H9 (cell line): ENCODE data around the gene FAM76B. TPM values are rescaled to one million over a fixed set of nuclear protein-coding genes. Genes with fewer than 3 reads are reported as not detected.

Source experiments
- DNase-seq: peaks from one replicate; pipeline ENCODE4 v3.0.0-alpha.2; 2017
- H2AFZ ChIP-seq: one replicate; pipeline ENCODE4 v1.6.1; 2013; ENCODE audit warnings: mild to moderate bottlenecking, low read length, control low read depth, moderate library complexity
- H2AK5ac ChIP-seq: 2 replicates; pipeline ENCODE4 v1.6.1; 2013; ENCODE audit warnings: low read length, control low read depth, mixed read lengths; ENCODE audit not compliant: insufficient read length
- H2BK120ac ChIP-seq: one replicate; pipeline ENCODE4 v1.6.1; 2013; ENCODE audit warnings: low read depth, mild to moderate bottlenecking, low read length, control low read depth, inconsistent platforms; ENCODE audit not compliant: poor library complexity, severe bottlenecking
- H2BK12ac ChIP-seq: 2 replicates; pipeline ENCODE4 v1.6.1; 2013; ENCODE audit warnings: low read length, control low read depth, mixed read lengths, low read depth; ENCODE audit not compliant: insufficient read length
- H2BK15ac ChIP-seq: 2 replicates; pipeline ENCODE4 v1.6.1; 2013; ENCODE audit warnings: low read depth, low read length, control low read depth
- H2BK20ac ChIP-seq: one replicate; pipeline ENCODE4 v1.6.1; 2013; ENCODE audit warnings: low read depth, mild to moderate bottlenecking, low read length, control low read depth, inconsistent platforms; ENCODE audit not compliant: poor library complexity, severe bottlenecking
- H2BK5ac ChIP-seq: 2 replicates; pipeline ENCODE4 v1.6.1; 2013; ENCODE audit warnings: low read length, control low read depth, mixed read lengths; ENCODE audit not compliant: insufficient read length
- H3K14ac ChIP-seq: 2 replicates; pipeline ENCODE4 v1.6.1; 2013; ENCODE audit warnings: low read length, control low read depth; ENCODE audit not compliant: insufficient read depth
- H3K18ac ChIP-seq: 2 replicates; pipeline ENCODE4 v1.6.1; 2013; ENCODE audit warnings: low read depth, mild to moderate bottlenecking, mixed read lengths, low read length, control low read depth; ENCODE audit not compliant: insufficient read length
- H3K23ac ChIP-seq: 2 replicates; pipeline ENCODE4 v1.6.1; 2013; ENCODE audit warnings: low read length, control low read depth, mixed read lengths, low read depth; ENCODE audit not compliant: insufficient read length
- H3K23me2 ChIP-seq: 2 replicates; pipeline ENCODE4 v1.6.1; 2013; ENCODE audit warnings: low read depth, mild to moderate bottlenecking, mixed read lengths, low read length, control low read depth; ENCODE audit not compliant: insufficient read length, poor library complexity, severe bottlenecking
- H3K27ac ChIP-seq: 2 replicates; pipeline ENCODE4 v1.5.1; 2013; ENCODE audit warnings: low read length, control low read depth, mixed read lengths, low read depth; ENCODE audit not compliant: insufficient read length
- H3K27me3 ChIP-seq: 2 replicates; pipeline ENCODE4 v1.6.1; 2013; ENCODE audit warnings: low read length, control low read depth, inconsistent platforms; ENCODE audit not compliant: insufficient read depth
- H3K4ac ChIP-seq: 2 replicates; pipeline ENCODE4 v1.6.1; 2013; ENCODE audit warnings: low read depth, mild to moderate bottlenecking, control low read depth, inconsistent platforms, low read length, moderate library complexity
- H3K4me1 ChIP-seq: 2 replicates; pipeline ENCODE4 v1.6.1; 2013; ENCODE audit warnings: low read length, control low read depth, inconsistent platforms; ENCODE audit not compliant: insufficient read depth
- H3K4me2 ChIP-seq: 2 replicates; pipeline ENCODE4 v1.6.1; 2013; ENCODE audit warnings: low read length, control low read depth, mixed read lengths; ENCODE audit not compliant: insufficient read length, insufficient read depth
- H3K56ac ChIP-seq: 2 replicates; pipeline ENCODE4 v1.6.1; 2013; ENCODE audit warnings: low read depth, mild to moderate bottlenecking, mixed read lengths, low read length, control low read depth; ENCODE audit not compliant: insufficient read length
- H3K79me1 ChIP-seq: 2 replicates; pipeline ENCODE4 v1.6.1; 2013; ENCODE audit warnings: low read depth, mild to moderate bottlenecking, moderate library complexity, low read length, control low read depth, inconsistent platforms; ENCODE audit not compliant: insufficient read depth, poor library complexity, severe bottlenecking
- H3K79me2 ChIP-seq: 2 replicates; pipeline ENCODE4 v1.6.1; 2013; ENCODE audit warnings: low read length, control low read depth, inconsistent platforms; ENCODE audit not compliant: insufficient read depth
- H3K9ac ChIP-seq: 2 replicates; pipeline ENCODE4 v1.6.1; 2013; ENCODE audit warnings: low read length, control low read depth, mixed read lengths; ENCODE audit not compliant: insufficient read length; ENCODE audit errors: extremely low read depth
- H3K9me3 ChIP-seq: one replicate; pipeline ENCODE4 v1.6.1; 2013; ENCODE audit warnings: low read depth, low read length, inconsistent platforms; ENCODE audit not compliant: control insufficient read depth
- H3T11ph ChIP-seq: one replicate; pipeline ENCODE4 v1.6.1; 2013; ENCODE audit warnings: mild to moderate bottlenecking, low read length, control low read depth, inconsistent platforms
- H4K20me1 ChIP-seq: one replicate; pipeline ENCODE4 v1.6.1; 2013; ENCODE audit not compliant: control insufficient read depth, insufficient read length, insufficient read depth
- H4K5ac ChIP-seq: 2 replicates; pipeline ENCODE4 v1.6.1; 2013; ENCODE audit warnings: low read depth, mild to moderate bottlenecking, mixed read lengths, low read length, control low read depth; ENCODE audit not compliant: insufficient read length
- H4K8ac ChIP-seq: replicated peaks from 2 replicates; pipeline ENCODE4 v1.6.1; 2013; ENCODE audit warnings: low read length, control low read depth, mixed read lengths, low read depth; ENCODE audit not compliant: insufficient read length
- H4K91ac ChIP-seq: 2 replicates; pipeline ENCODE4 v1.6.1; 2013; ENCODE audit warnings: low read depth, mild to moderate bottlenecking, moderate library complexity, mixed read lengths, low read length, control low read depth; ENCODE audit not compliant: insufficient read length
- H3K27ac Mint-ChIP-seq, 3 experiments: 2 replicates in 2 of 3; 3 replicates in 1 of 3; pipeline ENCODE4 v1.8.0; 2020 to 2021; ENCODE audit warnings: mixed read lengths in 3 of 3, mild to moderate bottlenecking in 1 of 3, moderate library complexity in 1 of 3
- H3K27me3 Mint-ChIP-seq: 2 replicates; pipeline ENCODE4 v1.8.0; 2021; ENCODE audit warnings: low read depth, mild to moderate bottlenecking, moderate library complexity, mixed read lengths
- H3K36me3 Mint-ChIP-seq, 3 experiments: 2 replicates in 2 of 3; 3 replicates in 1 of 3; pipeline ENCODE4 v1.8.0; 2020 to 2021; ENCODE audit warnings: low read depth in 3 of 3, mixed read lengths in 3 of 3; ENCODE audit not compliant: insufficient read depth in 1 of 3
- H3K4me1 Mint-ChIP-seq, 2 experiments: 2 replicates each; pipeline ENCODE4 v1.8.0; 2020; ENCODE audit warnings: mixed read lengths in 2 of 2
- H3K4me3 Mint-ChIP-seq, 2 experiments: 2 replicates in 1 of 2; 3 replicates in 1 of 2; pipeline ENCODE4 v1.8.0; 2020 to 2021; ENCODE audit warnings: mild to moderate bottlenecking in 2 of 2, mixed read lengths in 2 of 2, moderate library complexity in 1 of 2
- H3K9me3 Mint-ChIP-seq, 2 experiments: 2 replicates in 1 of 2; 3 replicates in 1 of 2; pipeline ENCODE4 v1.8.0; 2020; ENCODE audit warnings: mild to moderate bottlenecking in 2 of 2, mixed read lengths in 2 of 2, moderate library complexity in 1 of 2
- CTCF ChIP-seq: fragments of 200-600 bp; sonication (generic); conservative IDR thresholded peaks from 3 replicates; pipeline ENCODE4 v1.8.0; 2021; ENCODE audit warnings: antibody characterized with exemption, mild to moderate bottlenecking
- WGBS: extraction: QIAGEN DNeasy Blood & Tissue Kit; methylation state at CpG from one replicate; pipeline ENCODE4 v1.1.7; 2013; ENCODE audit warnings: missing lambda C conversion rate, low lambda C conversion rate, mixed read lengths; ENCODE audit not compliant: insufficient read length; ENCODE audit errors: extremely low coverage; 5-methylcytosine and 5-hydroxymethylcytosine counted together
- total RNA-seq: library from RNA; stranded (reverse); gene quantifications from 2 replicates; pipeline ENCODE4 v1.2.1, GENCODE V29; 2021

FAM76B gene
- total RNA-seq, 1 experiment from 2014 or later: 31.5 TPM

- H3K27me3 ChIP-seq: no peaks in the 10 kb centered on the region
- WGBS: no CpG with 5 or more reads among the region's 1 CpG
- no peak overlapping the region for H3K9ac ChIP-seq
- H3K9me3 Mint-ChIP-seq: no peaks in the 10 kb centered on the region
- no peak overlapping the region for H4K5ac ChIP-seq
- H3K4me1 Mint-ChIP-seq: no peaks in the 10 kb centered on the region
- H3K27ac Mint-ChIP-seq: no peak overlapping the region
- H2BK15ac ChIP-seq: no peak overlapping the region
- H3K4me2 ChIP-seq: no peak overlapping the region
- no peak overlapping the region for H3K23ac ChIP-seq
- no peaks in the 10 kb centered on the region; the same call in 1 of the 2 replicates for H3K27me3 Mint-ChIP-seq
- H3K14ac ChIP-seq: no peak overlapping the region
- no peak overlapping the region for H2AK5ac ChIP-seq
- H3K23me2 ChIP-seq: no peaks in the 10 kb centered on the region
- no peak overlapping the region for H3K18ac ChIP-seq
- no peaks in the 10 kb centered on the region for H3K4me1 ChIP-seq
- H2BK12ac ChIP-seq: no peak overlapping the region
- no peak overlapping the region for H2BK20ac ChIP-seq
- H4K8ac ChIP-seq: no peak overlapping the region
- no peaks in the 10 kb centered on the region for H3K79me1 ChIP-seq
- no peak overlapping the region for H2AFZ ChIP-seq
- no peak overlapping the region for H3K4me3 Mint-ChIP-seq
- DNase-seq: no peak
- no peak overlapping the region for H3K56ac ChIP-seq
- no peaks in the 10 kb centered on the region for H3K9me3 ChIP-seq
- H3K79me2 ChIP-seq: no peaks in the 10 kb centered on the region
- no peak overlapping the region for H4K91ac ChIP-seq
- no peak overlapping the region for H2BK120ac ChIP-seq
- no peak overlapping the region for H3K27ac ChIP-seq
- no peaks in the 10 kb centered on the region for H4K20me1 ChIP-seq
- peak; percentile 61 for TF ChIP-seq CTCF
- H3K4ac ChIP-seq: no peak overlapping the region
- no peak overlapping the region for H3T11ph ChIP-seq
- H2BK5ac ChIP-seq: no peak overlapping the region
- no peaks in the 10 kb centered on the region for H3K36me3 Mint-ChIP-seq
Measured at GRCh38 chr11:95739108-95739938, 50.3 kb downstream of the FAM76B start.
